Esophagus muscularis mucosa (tissue), 4 donors: Measurements from ENCODE around the gene GHRL.

Experiments used
- CTCF ChIP-seq, 3 experiments: fragments of 200-600 bp in 2 of 3; fragments of 450-650 bp in 1 of 3; sonication (generic) in 2 of 3; IDR thresholded peaks; one replicate each; pipeline ENCODE4 v1.5.1; 2017 to 2019; ENCODE audit warnings: antibody characterized with exemption in 3 of 3, mild to moderate bottlenecking in 2 of 3, moderate library complexity in 1 of 3
- EP300 ChIP-seq: sonication (generic); formaldehyde crosslinking; IDR thresholded peaks from one replicate; pipeline ENCODE4 v1.6.1; 2017; ENCODE audit warnings: antibody characterized with exemption
- POLR2A ChIP-seq: fragments of 450-650 bp; IDR thresholded peaks from one replicate; pipeline ENCODE4 v1.6.1; 2017; ENCODE audit warnings: antibody characterized with exemption, moderate library complexity, mild to moderate bottlenecking, low read depth
- POLR2AphosphoS5 ChIP-seq, 2 donors: sonication (generic); formaldehyde crosslinking; IDR thresholded peaks; one replicate each; pipeline ENCODE4 v1.6.1; 2017; ENCODE audit warnings: antibody characterized with exemption in 2 of 2

GRCh38 chr3:10309736-10310135 lies 17.0 kb upstream of the GHRL start:
- TF ChIP-seq CTCF (IDR thresholded peaks at IDR 0.05) (no peak), POLR2AphosphoS5 (IDR thresholded peaks at IDR 0.05) (no peak), POLR2A (no peak), EP300 (no peak)
